ENCODE results near the gene TMOD2.

Gene TMOD2

GRCh38 chr15:51828621-51829375 lies 77.4 kb downstream of the TMOD2 start:
- no peak for DNase-seq

GRCh38 chr15:51829376-51830275 lies 78.2 kb downstream of the TMOD2 start, which contains the start of gene TMOD3:
Gene TMOD3 (plus strand): TSS chr15:51829653. CDS start chr15:51862885, 33,232 bp downstream.
- peak; percentile 96 for DNase-seq

GRCh38 chr15:51830276-51830806 lies 78.9 kb downstream of the TMOD2 start:
- DNase-seq: no peak

- DNase-seq: no peak
Observed at GRCh38 chr15:51833772-51834171, 82.4 kb downstream of the TMOD2 start.

GRCh38 chr15:51837792-51838251 lies 86.4 kb downstream of the TMOD2 start:
- DNase-seq: no peak

GRCh38 chr15:51838270-51838669 lies 86.9 kb downstream of the TMOD2 start:
- no peak for DNase-seq

- no peak for DNase-seq
Observed at GRCh38 chr15:51840692-51841091, 89.3 kb downstream of the TMOD2 start.

GRCh38 chr15:51841406-51842040 lies 90.1 kb downstream of the TMOD2 start:
- DNase-seq: no peak

- no peak for DNase-seq
Observed at GRCh38 chr15:51842265-51842664, 90.9 kb downstream of the TMOD2 start.

- DNase-seq: peak; percentile 34
Observed at GRCh38 chr15:51842852-51843737, 91.7 kb downstream of the TMOD2 start.

GRCh38 chr15:51844747-51845426 lies 93.5 kb downstream of the TMOD2 start:
- no peak for DNase-seq

GRCh38 chr15:51846066-51846462 lies 94.7 kb downstream of the TMOD2 start:
- no peak for DNase-seq

- DNase-seq: no peak
Observed at GRCh38 chr15:51846463-51847230, 95.2 kb downstream of the TMOD2 start.

- no peak for DNase-seq
Observed at GRCh38 chr15:51848811-51849210, 97.4 kb downstream of the TMOD2 start.

GRCh38 chr15:51849860-51850259 lies 98.5 kb downstream of the TMOD2 start:
- no peak for DNase-seq

GRCh38 chr15:51853998-51854397 lies 102.6 kb downstream of the TMOD2 start:
- no peak for DNase-seq

- DNase-seq: no peak
Observed at GRCh38 chr15:51855612-51856011, 104.2 kb downstream of the TMOD2 start.

GRCh38 chr15:51856714-51857380 lies 105.5 kb downstream of the TMOD2 start:
- no peak for DNase-seq

- DNase-seq: peak; percentile 64
Observed at GRCh38 chr15:51861557-51862359, 110.4 kb downstream of the TMOD2 start.
